HepG2 (cell line): ENCODE results near the gene FAM174C. TPM values are rescaled to one million over a fixed set of nuclear protein-coding genes. Genes with fewer than 3 reads are reported as not detected.

Source experiments
- FOXA3 ChIP-seq: IDR thresholded peaks from 2 replicates; pipeline ENCODE4 v1.6.1; 2016; ENCODE audit warnings: missing genetic modification reagents, missing compliant biosample characterization
- HNF4A ChIP-seq: sonication (generic); formaldehyde crosslinking; IDR thresholded peaks from 2 replicates; pipeline ENCODE4 v1.4.0; 2020; ENCODE audit warnings: missing genetic modification reagents
- MIXL1 ChIP-seq: IDR thresholded peaks from 2 replicates; pipeline ENCODE4 v1.6.1; 2016
- POGZ ChIP-seq: sonication (generic); formaldehyde crosslinking; IDR thresholded peaks from 2 replicates; pipeline ENCODE4 v1.4.0; 2020; ENCODE audit warnings: mild to moderate bottlenecking, missing genetic modification reagents
- PPARG ChIP-seq: conservative IDR thresholded peaks from 2 replicates; pipeline ENCODE4 v1.6.1; 2016; ENCODE audit warnings: missing biosample characterization, missing genetic modification reagents
- RXRA ChIP-seq: sonication (generic); formaldehyde crosslinking; IDR thresholded peaks from 2 replicates; pipeline ENCODE4 v1.5.1; 2020; ENCODE audit warnings: missing genetic modification reagents
- SALL1 ChIP-seq: sonication (generic); formaldehyde crosslinking; IDR thresholded peaks from 2 replicates; pipeline ENCODE4 v1.8.0; 2022; ENCODE audit warnings: mild to moderate bottlenecking, missing genetic modification reagents
- SKIL ChIP-seq: sonication (generic); formaldehyde crosslinking; IDR thresholded peaks from 2 replicates; pipeline ENCODE4 v1.8.0; 2022; ENCODE audit warnings: missing genetic modification reagents, mild to moderate bottlenecking, moderate library complexity, borderline replicate concordance
- TARDBP ChIP-seq: sonication (generic); formaldehyde crosslinking; IDR thresholded peaks from 2 replicates; pipeline ENCODE4 v1.8.0; 2022; ENCODE audit warnings: mild to moderate bottlenecking, missing genetic modification reagents
- TBX2 ChIP-seq: sonication (generic); formaldehyde crosslinking; IDR thresholded peaks from 2 replicates; pipeline ENCODE4 v1.5.0; 2020; ENCODE audit warnings: missing genetic modification reagents, mild to moderate bottlenecking, borderline replicate concordance
- ZFP36L1 ChIP-seq: sonication (generic); formaldehyde crosslinking; IDR thresholded peaks from 2 replicates; pipeline ENCODE4 v1.8.0; 2022; ENCODE audit warnings: mild to moderate bottlenecking, missing genetic modification reagents, moderate library complexity
- ZFX ChIP-seq: sonication (generic); formaldehyde crosslinking; IDR thresholded peaks from 2 replicates; pipeline ENCODE4 v1.4.0; 2020; ENCODE audit warnings: mild to moderate bottlenecking, low read depth, missing genetic modification reagents, moderate library complexity
- ZNF143 ChIP-seq: sonication (generic); formaldehyde crosslinking; IDR thresholded peaks from 2 replicates; pipeline ENCODE4 v1.4.0; 2020; ENCODE audit warnings: missing genetic modification reagents
- ZNF205 ChIP-seq: IDR thresholded peaks from 2 replicates; pipeline ENCODE4 v1.6.1; 2018; ENCODE audit warnings: missing biosample characterization, missing genetic modification reagents
- ZNF496 ChIP-seq: sonication (generic); formaldehyde crosslinking; IDR thresholded peaks from 2 replicates; pipeline ENCODE4 v1.8.1; 2023; ENCODE audit warnings: mild to moderate bottlenecking, moderate library complexity, missing genetic modification reagents; ENCODE audit not compliant: insufficient replicate concordance
- ZNF563 ChIP-seq: sonication (generic); formaldehyde crosslinking; IDR thresholded peaks from 2 replicates; pipeline ENCODE4 v1.8.0; 2022; ENCODE audit warnings: mild to moderate bottlenecking, moderate library complexity, missing genetic modification reagents
- ZNF589 ChIP-seq: sonication (generic); formaldehyde crosslinking; conservative IDR thresholded peaks from 2 replicates; pipeline ENCODE4 v1.8.0; 2022; ENCODE audit warnings: mild to moderate bottlenecking, moderate library complexity, missing genetic modification reagents
- polyA plus RNA-seq, 8 experiments: library from polyadenylated mRNA; depleted of rRNA in 3 of 8; stranded (reverse) in 7 of 8; unstranded in 1 of 8; fragments of >200 nt; fragmentation: Illumina TruSeq in 4 of 8; extraction: Trizol in 4 of 8; gene quantifications; 2 replicates each; pipeline versions ENCODE4 v1.2.1 to v1.2.3, GENCODE V29; 2011 to 2016; ENCODE audit warnings: low read depth in 4 of 8, missing spikeins in 1 of 8, mixed read lengths in 1 of 8; ENCODE audit not compliant: insufficient read depth in 1 of 8
- total RNA-seq, 5 experiments: library from RNA; depleted of rRNA; stranded (reverse); fragments of >200 nt; fragmentation: Illumina TruSeq; extraction: Trizol; gene quantifications; 2 replicates each; pipeline ENCODE4 v1.2.3, GENCODE V29; 2016; ENCODE audit warnings: low read depth in 1 of 5
- TF ChIP-seq, protein P1 (sequence below): sonication (generic); formaldehyde crosslinking; IDR thresholded peaks from 2 replicates; pipeline ENCODE4 v1.5.0; 2020; ENCODE audit warnings: mild to moderate bottlenecking, missing genetic modification reagents, borderline replicate concordance
- TF ChIP-seq, protein P2 (sequence below): sonication (generic); formaldehyde crosslinking; IDR thresholded peaks from 2 replicates; pipeline ENCODE4 v1.5.0; 2020; ENCODE audit warnings: mild to moderate bottlenecking, missing genetic modification reagents, moderate library complexity

FAM174C gene
- total and polyA plus RNA-seq, 2 of the 13 experiments (the other 11 are each of a cell fraction or from before 2014, with no cell fraction given) = 19.5 to 31.3 TPM

- TF ChIP-seq FOXA3 (CRISPR knock-in tag) (no peak), TBX2 (CRISPR knock-in tag) (peak; percentile 51), ZNF563 (0 out of 2 replicates have a peak, but pooled peaks have one; percentile 30), HNF4A (peak; percentile 30; the same call in 1 of the 2 replicates), POGZ (CRISPR knock-in tag) (0 out of 2 replicates have a peak, but pooled peaks have one; percentile 28), SKIL (peak; percentile 76), SALL1 (CRISPR knock-in tag) (peak; percentile 27), ZFX (CRISPR knock-in tag) (peak; percentile 23; the same call in 1 of the 2 replicates), ZNF589 (CRISPR knock-in tag) (0 out of 2 replicates have a peak, but pooled peaks have one; percentile 26), ZNF143 (0 out of 2 replicates have a peak, but pooled peaks have one; percentile 29), TARDBP (CRISPR knock-in tag) (0 out of 2 replicates have a peak, but pooled peaks have one; percentile 20), MIXL1 (no peak), ZNF205 (CRISPR knock-in tag) (no peak), RXRA (CRISPR knock-in tag) (peak; percentile 68; the same call in 1 of the 2 replicates), ZNF496 (CRISPR knock-in tag) (no peak), PPARG (CRISPR knock-in tag) (peak; percentile 88), ZFP36L1 (CRISPR knock-in tag) (no peak)
- TF ChIP-seq, protein P1, sequence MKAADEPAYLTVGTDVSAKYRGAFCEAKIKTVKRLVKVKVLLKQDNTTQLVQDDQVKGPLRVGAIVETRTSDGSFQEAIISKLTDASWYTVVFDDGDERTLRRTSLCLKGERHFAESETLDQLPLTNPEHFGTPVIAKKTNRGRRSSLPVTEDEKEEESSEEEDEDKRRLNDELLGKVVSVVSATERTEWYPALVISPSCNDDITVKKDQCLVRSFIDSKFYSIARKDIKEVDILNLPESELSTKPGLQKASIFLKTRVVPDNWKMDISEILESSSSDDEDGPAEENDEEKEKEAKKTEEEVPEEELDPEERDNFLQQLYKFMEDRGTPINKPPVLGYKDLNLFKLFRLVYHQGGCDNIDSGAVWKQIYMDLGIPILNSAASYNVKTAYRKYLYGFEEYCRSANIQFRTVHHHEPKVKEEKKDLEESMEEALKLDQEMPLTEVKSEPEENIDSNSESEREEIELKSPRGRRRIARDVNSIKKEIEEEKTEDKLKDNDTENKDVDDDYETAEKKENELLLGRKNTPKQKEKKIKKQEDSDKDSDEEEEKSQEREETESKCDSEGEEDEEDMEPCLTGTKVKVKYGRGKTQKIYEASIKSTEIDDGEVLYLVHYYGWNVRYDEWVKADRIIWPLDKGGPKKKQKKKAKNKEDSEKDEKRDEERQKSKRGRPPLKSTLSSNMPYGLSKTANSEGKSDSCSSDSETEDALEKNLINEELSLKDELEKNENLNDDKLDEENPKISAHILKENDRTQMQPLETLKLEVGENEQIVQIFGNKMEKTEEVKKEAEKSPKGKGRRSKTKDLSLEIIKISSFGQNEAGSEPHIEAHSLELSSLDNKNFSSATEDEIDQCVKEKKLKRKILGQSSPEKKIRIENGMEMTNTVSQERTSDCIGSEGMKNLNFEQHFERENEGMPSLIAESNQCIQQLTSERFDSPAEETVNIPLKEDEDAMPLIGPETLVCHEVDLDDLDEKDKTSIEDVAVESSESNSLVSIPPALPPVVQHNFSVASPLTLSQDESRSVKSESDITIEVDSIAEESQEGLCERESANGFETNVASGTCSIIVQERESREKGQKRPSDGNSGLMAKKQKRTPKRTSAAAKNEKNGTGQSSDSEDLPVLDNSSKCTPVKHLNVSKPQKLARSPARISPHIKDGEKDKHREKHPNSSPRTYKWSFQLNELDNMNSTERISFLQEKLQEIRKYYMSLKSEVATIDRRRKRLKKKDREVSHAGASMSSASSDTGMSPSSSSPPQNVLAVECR = peak; percentile 55; the same call in 1 of the 2 replicates
- TF ChIP-seq, protein P2, sequence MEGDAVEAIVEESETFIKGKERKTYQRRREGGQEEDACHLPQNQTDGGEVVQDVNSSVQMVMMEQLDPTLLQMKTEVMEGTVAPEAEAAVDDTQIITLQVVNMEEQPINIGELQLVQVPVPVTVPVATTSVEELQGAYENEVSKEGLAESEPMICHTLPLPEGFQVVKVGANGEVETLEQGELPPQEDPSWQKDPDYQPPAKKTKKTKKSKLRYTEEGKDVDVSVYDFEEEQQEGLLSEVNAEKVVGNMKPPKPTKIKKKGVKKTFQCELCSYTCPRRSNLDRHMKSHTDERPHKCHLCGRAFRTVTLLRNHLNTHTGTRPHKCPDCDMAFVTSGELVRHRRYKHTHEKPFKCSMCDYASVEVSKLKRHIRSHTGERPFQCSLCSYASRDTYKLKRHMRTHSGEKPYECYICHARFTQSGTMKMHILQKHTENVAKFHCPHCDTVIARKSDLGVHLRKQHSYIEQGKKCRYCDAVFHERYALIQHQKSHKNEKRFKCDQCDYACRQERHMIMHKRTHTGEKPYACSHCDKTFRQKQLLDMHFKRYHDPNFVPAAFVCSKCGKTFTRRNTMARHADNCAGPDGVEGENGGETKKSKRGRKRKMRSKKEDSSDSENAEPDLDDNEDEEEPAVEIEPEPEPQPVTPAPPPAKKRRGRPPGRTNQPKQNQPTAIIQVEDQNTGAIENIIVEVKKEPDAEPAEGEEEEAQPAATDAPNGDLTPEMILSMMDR (CRISPR knock-in tag) = 0 out of 2 replicates have a peak, but pooled peaks have one; percentile 17
These were observed 42.7 kb upstream of the FAM174C start (continued) for GRCh38 chr19:1232652-1233072.
